Smooth muscle cell of the pulmonary artery (primary cell): Measurements from ENCODE around the gene SCYGR2. TPM values are rescaled to one million over a fixed set of nuclear protein-coding genes. Genes with fewer than 3 reads are reported as not detected.

ENCODE experiments used
- total RNA-seq: library from RNA; depleted of rRNA; stranded (reverse); fragments of >200 nt; gene quantifications from 2 replicates; pipeline ENCODE4 v1.2.3, GENCODE V29; 2014

Gene SCYGR2
- not detected in 2 replicates for total RNA-seq

GRCh38 chr2:227598835-227599503 lies at the start of gene SCYGR2:
TSS of gene SCYGR2 (plus strand) at chr2:227598893. CDS start at chr2:227598893, 0 bp downstream.

GRCh38 chr2:227614740-227615139 lies 16.0 kb downstream of the SCYGR2 start, which contains the start of gene SCYGR3:
TSS of gene SCYGR3 (minus strand) at chr2:227614840. CDS start at chr2:227614840, 0 bp downstream.

GRCh38 chr2:227617316-227618230 lies 18.9 kb downstream of the SCYGR2 start, which contains the start of gene SCYGR4:
TSS of gene SCYGR4 (plus strand) at chr2:227617498. CDS start at chr2:227617498, 0 bp downstream.

Other genes starting within 250 kb of the SCYGR2 start
- gene TM4SF20, start 219.6 kb upstream of the SCYGR2 start, total RNA-seq = 0.07 TPM in 1 of 2 replicates, not detected in the other
- not detected in 2 replicates for gene SCYGR1, start 210.9 kb upstream of the SCYGR2 start, total RNA-seq
- gene AGFG1, start 126.7 kb upstream of the SCYGR2 start, total RNA-seq = 62.7 and 62.8 TPM in 2 replicates
- gene SCYGR3, start 15.9 kb downstream of the SCYGR2 start, total RNA-seq = not detected in 2 replicates
- gene SCYGR4, start 18.6 kb downstream of the SCYGR2 start, total RNA-seq = not detected in 2 replicates
- not detected in 2 replicates for gene SCYGR5, start 67.9 kb downstream of the SCYGR2 start, total RNA-seq
- gene SLC19A3, start 119.1 kb downstream of the SCYGR2 start, total RNA-seq = 0.36 and 0.78 TPM in 2 replicates
- gene SCYGR6, start 125.9 kb downstream of the SCYGR2 start, total RNA-seq = not detected in 2 replicates
- not detected in 2 replicates for gene SCYGR7, start 129.4 kb downstream of the SCYGR2 start, total RNA-seq
- not detected in 2 replicates for gene SCYGR8, start 147.0 kb downstream of the SCYGR2 start, total RNA-seq
- gene CCL20, start 214.9 kb downstream of the SCYGR2 start, total RNA-seq = 0.13 TPM in 1 of 2 replicates, not detected in the other